ENCODE measurements around the gene CES4A.

DNA sequence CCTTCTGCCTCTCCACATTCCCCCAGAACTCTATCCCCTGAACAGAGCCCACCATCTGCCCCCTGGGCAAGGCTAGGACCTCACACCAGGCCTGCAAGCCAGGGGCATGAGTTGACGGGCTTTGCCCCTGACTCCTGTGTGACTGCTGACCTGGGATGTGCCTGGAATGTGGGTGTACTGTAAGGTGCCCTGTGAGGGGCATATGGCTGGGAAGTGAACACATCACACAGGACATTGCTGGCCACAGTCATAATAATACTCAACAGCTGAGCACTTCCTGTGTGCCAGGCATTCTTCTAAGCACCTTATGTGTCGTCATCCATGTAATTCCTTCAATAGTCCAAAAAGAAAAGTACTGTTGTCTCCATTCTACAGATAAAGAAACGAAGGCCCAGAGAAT is 13.3 kb downstream of the CES4A start:
- TF ChIP-seq, protein P1, sequence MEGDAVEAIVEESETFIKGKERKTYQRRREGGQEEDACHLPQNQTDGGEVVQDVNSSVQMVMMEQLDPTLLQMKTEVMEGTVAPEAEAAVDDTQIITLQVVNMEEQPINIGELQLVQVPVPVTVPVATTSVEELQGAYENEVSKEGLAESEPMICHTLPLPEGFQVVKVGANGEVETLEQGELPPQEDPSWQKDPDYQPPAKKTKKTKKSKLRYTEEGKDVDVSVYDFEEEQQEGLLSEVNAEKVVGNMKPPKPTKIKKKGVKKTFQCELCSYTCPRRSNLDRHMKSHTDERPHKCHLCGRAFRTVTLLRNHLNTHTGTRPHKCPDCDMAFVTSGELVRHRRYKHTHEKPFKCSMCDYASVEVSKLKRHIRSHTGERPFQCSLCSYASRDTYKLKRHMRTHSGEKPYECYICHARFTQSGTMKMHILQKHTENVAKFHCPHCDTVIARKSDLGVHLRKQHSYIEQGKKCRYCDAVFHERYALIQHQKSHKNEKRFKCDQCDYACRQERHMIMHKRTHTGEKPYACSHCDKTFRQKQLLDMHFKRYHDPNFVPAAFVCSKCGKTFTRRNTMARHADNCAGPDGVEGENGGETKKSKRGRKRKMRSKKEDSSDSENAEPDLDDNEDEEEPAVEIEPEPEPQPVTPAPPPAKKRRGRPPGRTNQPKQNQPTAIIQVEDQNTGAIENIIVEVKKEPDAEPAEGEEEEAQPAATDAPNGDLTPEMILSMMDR (IDR thresholded peaks at IDR 0.05; ENCODE audit: insufficient read depth, low read depth, low read length), result no peak
- TF ChIP-seq EZH2 (IDR thresholded peaks at IDR 0.05; ENCODE audit: insufficient read depth, low read length), result no peak

Measured in astrocyte (in vitro differentiated cells and primary cell).